Tibial nerve (tissue), 3 donors: Measurements from ENCODE around the gene GDF9.

ENCODE experiments used
- CTCF ChIP-seq, 5 experiments: fragments of 200-600 bp in 3 of 5; fragments of 450-650 bp in 2 of 5; sonication (generic) in 3 of 5; IDR thresholded peaks; one replicate each; pipeline ENCODE4 v1.5.1; 2016 to 2019; ENCODE audit warnings: antibody characterized with exemption in 5 of 5, mild to moderate bottlenecking in 3 of 5, moderate library complexity in 2 of 5
- POLR2A ChIP-seq, 2 donors: fragments of 450-650 bp; IDR thresholded peaks; one replicate each; pipeline ENCODE4 v1.6.1; 2017; ENCODE audit warnings: antibody characterized with exemption in 2 of 2, mild to moderate bottlenecking in 2 of 2, moderate library complexity in 2 of 2

GRCh38 chr5:132819468-132819867 lies 46.8 kb downstream of the GDF9 start:
- TF ChIP-seq CTCF (IDR thresholded peaks at IDR 0.05) (no peak), POLR2A (IDR thresholded peaks at IDR 0.05) (no peak)
